ENCODE measurements around the gene CCDC82. TPM values are rescaled to one million over a fixed set of nuclear protein-coding genes. Genes with fewer than 3 reads are reported as not detected.
"Not testable (repeated sequence)": the region's sequence is repeated elsewhere in the genome, so short reads cannot be mapped to it uniquely, and the experiment has no call there.

Gene CCDC82
- total RNA-seq, 1 experiment from 2014 or later: 25.3 TPM

- H3K36me3 ChIP-seq (ENCODE audit: control insufficient read depth, insufficient read depth, low read length): no peaks in the 10 kb centered on the region
- BruUV-seq (replicated peaks): no TSS peak
- POLR2A ChIA-PET: no interaction called here
- CTCF ChIA-PET: no interaction called here
- H3K4me1 ChIP-seq (ENCODE audit: control insufficient read depth, insufficient read depth, low read length): no peaks in the 10 kb centered on the region
- no peak for TF ChIP-seq TCF7L2 (IDR thresholded peaks at IDR 0.05; ENCODE audit: low read depth, low read length)
- no peak for TF ChIP-seq POLR2AphosphoS5 (IDR thresholded peaks at IDR 0.05; ENCODE audit: low read depth, low read length)
- no peak for TF ChIP-seq REST (IDR thresholded peaks at IDR 0.05; ENCODE audit: insufficient read depth in 1 of 2, low read depth in 2 of 2, low read length in 1 of 2)
- TF ChIP-seq SIN3A (IDR thresholded peaks at IDR 0.05; ENCODE audit: borderline replicate concordance, insufficient read depth, low read depth, low read length): no peak
- TF ChIP-seq CTCF (IDR thresholded peaks at IDR 0.05): no peak
- peaks cover 2% of the 10 kb centered on the region; the same call in 1 of the 2 replicates for H3K27me3 ChIP-seq (ENCODE audit: control insufficient read depth, insufficient read depth, low read length)
- H3K27ac ChIP-seq (ENCODE audit: low read length): no peak overlapping the region
- ATAC-seq (no peak), DNase-seq (ENCODE audit: low read depth, low spot score) (no peak)
- in situ Hi-C loops (cut with HindIII; ENCODE audit: low pct_unique_long_range_greater_than_20kb, low sequenced_read_pairs): no loop called here
- H3K4me3 ChIP-seq (ENCODE audit: low read depth in 2 of 2, low read length in 2 of 2): no peak overlapping the region
- no peaks in the 10 kb centered on the region for H3K9me3 ChIP-seq (ENCODE audit: control insufficient read depth, insufficient read depth, low read depth, low read length)
- intact Hi-C loops (cut with micrococcal nuclease; ENCODE audit: unreplicated experiment): no loop called here
Observed at GRCh38 chr11:96413408-96413807, 23.7 kb upstream of the CCDC82 start.

- no peak for TF ChIP-seq SIN3A (IDR thresholded peaks at IDR 0.05; ENCODE audit: borderline replicate concordance, insufficient read depth, low read depth, low read length)
- no peak for TF ChIP-seq TCF7L2 (IDR thresholded peaks at IDR 0.05; ENCODE audit: low read depth, low read length)
- no peak for TF ChIP-seq REST (IDR thresholded peaks at IDR 0.05; ENCODE audit: insufficient read depth in 1 of 2, low read depth in 2 of 2, low read length in 1 of 2)
- TF ChIP-seq POLR2AphosphoS5 (IDR thresholded peaks at IDR 0.05; ENCODE audit: low read depth, low read length): no peak
- no peak for TF ChIP-seq CTCF (IDR thresholded peaks at IDR 0.05)
- intact Hi-C loops (cut with micrococcal nuclease; ENCODE audit: unreplicated experiment): no loop called here
- ChIA-PET CTCF (no interaction called here), POLR2A (no interaction called here)
- no peak for DNase-seq (ENCODE audit: low read depth, low spot score)
- no peaks in the 10 kb centered on the region for H3K9me3 ChIP-seq (ENCODE audit: control insufficient read depth, insufficient read depth, low read depth, low read length)
- H3K27ac ChIP-seq (ENCODE audit: low read length): no peak overlapping the region
- BruUV-seq (replicated peaks): no TSS peak
- ATAC-seq: no peak
- H3K27me3 ChIP-seq (ENCODE audit: control insufficient read depth, insufficient read depth, low read length): peaks cover 2% of the 10 kb centered on the region; the same call in 1 of the 2 replicates
- no peak overlapping the region for H3K4me3 ChIP-seq (ENCODE audit: low read depth in 2 of 2, low read length in 2 of 2)
- in situ Hi-C loops (cut with HindIII; ENCODE audit: low pct_unique_long_range_greater_than_20kb, low sequenced_read_pairs): no loop called here
- no peaks in the 10 kb centered on the region for H3K4me1 ChIP-seq (ENCODE audit: control insufficient read depth, insufficient read depth, low read length)
- H3K36me3 ChIP-seq (ENCODE audit: control insufficient read depth, insufficient read depth, low read length): no peaks in the 10 kb centered on the region
Observed at GRCh38 chr11:96412761-96413381, 23.2 kb upstream of the CCDC82 start.

- intact Hi-C loops (cut with micrococcal nuclease; ENCODE audit: unreplicated experiment); H3K27me3 ChIP-seq (ENCODE audit: control insufficient read depth, insufficient read depth, low read length); CTCF ChIA-PET; ATAC-seq; in situ Hi-C loops (cut with HindIII; ENCODE audit: low pct_unique_long_range_greater_than_20kb, low sequenced_read_pairs); BruUV-seq (replicated peaks); H3K4me1 ChIP-seq (ENCODE audit: control insufficient read depth, insufficient read depth, low read length); POLR2A ChIA-PET; H3K36me3 ChIP-seq (ENCODE audit: control insufficient read depth, insufficient read depth, low read length); H3K9me3 ChIP-seq (ENCODE audit: control insufficient read depth, insufficient read depth, low read depth, low read length); H3K27ac ChIP-seq (ENCODE audit: low read length); DNase-seq (ENCODE audit: low read depth, low spot score): not testable (repeated sequence)
- H3K4me3 ChIP-seq (ENCODE audit: low read depth in 2 of 2, low read length in 2 of 2): peak overlapping the region; percentile 40 to 44
Observed at GRCh38 chr11:96411412-96411811, 21.7 kb upstream of the CCDC82 start.

Measured in Panc1 (cell line).